CD4-positive, alpha-beta T cell (primary cell): ENCODE data around the gene CSF1. TPM values are rescaled to one million over a fixed set of nuclear protein-coding genes. Genes with fewer than 3 reads are reported as not detected.

Source experiments
- ATAC-seq: fragments of 200-7000 bp; cut with Tn5 transposase; one replicate; pipeline ENCODE4 v1.10.0; 2022; ENCODE audit warnings: mild to moderate bottlenecking; ENCODE audit not compliant: poor library complexity
- CTCF ChIA-PET: fragments of 350-600 bp; sonication (Branson Sonifier 250); formaldehyde crosslinking; loops from one replicate; lab custom pipeline; 2021; ENCODE audit warnings: antibody characterized with exemption, inconsistent platforms; lab: Charles Lee
- POLR2A ChIA-PET: fragments of 350-600 bp; sonication (Branson Sonifier 250); formaldehyde crosslinking; loops from one replicate; lab custom pipeline; 2021; ENCODE audit warnings: antibody characterized with exemption, inconsistent platforms; lab: Charles Lee
- DNase-seq, 14 experiments: peaks; one replicate each; pipeline ENCODE4 v3.0.0-alpha.2; 2013 to 2020; ENCODE audit warnings: mixed read lengths in 2 of 14
- H3K27ac ChIP-seq, 2 donors: one replicate each; pipeline versions ENCODE4 v1.5.1 to v1.7.0; 2013; ENCODE audit warnings: low read length in 2 of 2, low read depth in 1 of 2, mild to moderate bottlenecking in 1 of 2
- H3K27me3 ChIP-seq, 2 experiments: 1 replicate in 1 of 2; 2 replicates in 1 of 2; pipeline versions ENCODE4 v1.6.1 to v1.7.0; 2013; ENCODE audit warnings: low read length in 2 of 2, control low read depth in 1 of 2, mild to moderate bottlenecking in 1 of 2, moderate library complexity in 1 of 2; ENCODE audit not compliant: insufficient read depth in 2 of 2, control insufficient read depth in 1 of 2
- H3K36me3 ChIP-seq: one replicate; pipeline ENCODE4 v1.6.1; 2013; ENCODE audit warnings: low read length, control low read depth; ENCODE audit not compliant: insufficient read depth
- H3K4me1 ChIP-seq: one replicate; pipeline ENCODE4 v1.6.1; 2013; ENCODE audit warnings: low read length, control low read depth; ENCODE audit not compliant: insufficient read depth
- H3K4me3 ChIP-seq: one replicate; pipeline ENCODE4 v1.5.1; 2013; ENCODE audit warnings: mild to moderate bottlenecking, low read length, moderate library complexity
- H3K9me3 ChIP-seq, 2 experiments: 1 replicate in 1 of 2; 2 replicates in 1 of 2; pipeline versions ENCODE4 v1.6.1 to v1.7.0; 2013; ENCODE audit warnings: low read length in 2 of 2, mild to moderate bottlenecking in 2 of 2, control low read depth in 1 of 2, moderate library complexity in 1 of 2; ENCODE audit not compliant: control insufficient read depth in 1 of 2, insufficient read depth in 1 of 2
- H3K27ac Mint-ChIP-seq: one replicate; pipeline ENCODE4 v1.8.0; 2020; ENCODE audit warnings: mixed read lengths
- H3K27me3 Mint-ChIP-seq: one replicate; pipeline ENCODE4 v1.8.0; 2021; ENCODE audit warnings: mixed read lengths
- H3K36me3 Mint-ChIP-seq: one replicate; pipeline ENCODE4 v1.8.0; 2021; ENCODE audit warnings: low read depth, mixed read lengths
- H3K4me1 Mint-ChIP-seq: one replicate; pipeline ENCODE4 v1.8.0; 2021; ENCODE audit warnings: low read depth, mixed read lengths
- H3K4me3 Mint-ChIP-seq: one replicate; pipeline ENCODE4 v1.8.0; 2020; ENCODE audit warnings: mild to moderate bottlenecking, mixed read lengths
- H3K9me3 Mint-ChIP-seq: one replicate; pipeline ENCODE4 v1.8.0; 2020; ENCODE audit warnings: mixed read lengths
- CTCF ChIP-seq: fragments of 200-600 bp; IDR thresholded peaks from one replicate; pipeline ENCODE4 v1.8.0; 2022; ENCODE audit warnings: antibody characterized with exemption, mild to moderate bottlenecking
- intact Hi-C, 2 experiments: fragments of 100-400 bp; cut with DNase I in 1 of 2; cut with micrococcal nuclease in 1 of 2; formaldehyde crosslinking; loops; one replicate each; pipeline versions ENCODE4 v1.15.1 to v1.9.0; 2023 to 2025; cut with DNase I, micrococcal nuclease
- total RNA-seq, 174 experiments: library from RNA in 2 of 174; stranded (reverse) in 2 of 174; gene quantifications; one replicate each; pipeline ENCODE4 v1.2.3 and lab custom pipeline; 2021 to 2026

CSF1 gene
- total RNA-seq, 2 experiments from 2014 or later, result 6.5 to 6.7 TPM

- TF ChIP-seq CTCF, result no peak
- DNase-seq, result no peak
- H3K4me3 ChIP-seq, result peak overlapping the region; percentile 79
- POLR2A ChIA-PET, result no interaction called here
- intact Hi-C loops, result loop anchor here in 1 of 2 experiments (5.0 kb wide), 1 partner anchor 111 kb away; no protein-coding TSS in a partner anchor
- peaks cover 31% of the 10 kb centered on the region for H3K36me3 ChIP-seq
- peak overlapping the region in 1 of 2 donors; percentile 22 for H3K27ac ChIP-seq
- ATAC-seq, result no peak
- Mint-ChIP-seq H3K27me3 (peaks cover 10% of the 10 kb centered on the region), H3K4me1 (peaks cover 45% of the 10 kb centered on the region), H3K27ac (peak overlapping the region; percentile 52), H3K36me3 (peaks cover 11% of the 10 kb centered on the region), H3K4me3 (peak overlapping the region; percentile 84), H3K9me3 (no peaks in the 10 kb centered on the region)
- no peaks in the 10 kb centered on the region for H3K27me3 ChIP-seq
- H3K9me3 ChIP-seq, result no peaks in the 10 kb centered on the region
- H3K4me1 ChIP-seq, result peaks cover 60% of the 10 kb centered on the region
- CTCF ChIA-PET, result no interaction called here
These were observed 2.2 kb downstream of the CSF1 start for GRCh38 chr1:109912873-109913272.

- H3K36me3 ChIP-seq, result peaks cover 36% of the 10 kb centered on the region
- ChIA-PET CTCF (no interaction called here), POLR2A (no interaction called here)
- intact Hi-C loops, result loop anchor here in 1 of 2 experiments (5.0 kb wide), 1 partner anchor 111 kb away; no protein-coding TSS in a partner anchor
- H3K27ac ChIP-seq, result peak overlapping the region in 1 of 2 donors; percentile 22
- H3K4me1 ChIP-seq, result peaks cover 60% of the 10 kb centered on the region
- H3K4me3 ChIP-seq, result peak overlapping the region; percentile 79
- Mint-ChIP-seq H3K4me1 (peaks cover 43% of the 10 kb centered on the region), H3K9me3 (no peaks in the 10 kb centered on the region), H3K36me3 (peaks cover 16% of the 10 kb centered on the region), H3K4me3 (peak overlapping the region; percentile 84), H3K27me3 (peaks cover 10% of the 10 kb centered on the region), H3K27ac (peak overlapping the region; percentile 52)
- DNase-seq (no peak), ATAC-seq (no peak)
- TF ChIP-seq CTCF, result no peak
- no peaks in the 10 kb centered on the region for H3K9me3 ChIP-seq
- H3K27me3 ChIP-seq, result no peaks in the 10 kb centered on the region
These were observed 2.8 kb downstream of the CSF1 start for GRCh38 chr1:109913360-109913879.

- Histone ChIP-seq H3K4me1 (peaks cover 52% of the 10 kb centered on the region), H3K36me3 (peaks cover 46% of the 10 kb centered on the region), H3K4me3 (no peak overlapping the region), H3K9me3 (no peaks in the 10 kb centered on the region), H3K27me3 (no peaks in the 10 kb centered on the region), H3K27ac (no peak overlapping the region)
- no peak for TF ChIP-seq CTCF
- DNase-seq (no peak), ATAC-seq (no peak)
- intact Hi-C loops, result loop anchor here in 1 of 2 experiments (5.0 kb wide), 1 partner anchor 112 kb away; no protein-coding TSS in a partner anchor
- Mint-ChIP-seq H3K4me3 (no peak overlapping the region), H3K4me1 (peaks cover 30% of the 10 kb centered on the region), H3K27me3 (peaks cover 6% of the 10 kb centered on the region), H3K9me3 (no peaks in the 10 kb centered on the region), H3K27ac (no peak overlapping the region), H3K36me3 (peaks cover 18% of the 10 kb centered on the region)
- POLR2A ChIA-PET, result no interaction called here
- CTCF ChIA-PET, result interaction anchor here (1.4 kb wide), 1 partner anchor 69 kb away, joined by 4 read pairs; no protein-coding TSS in a partner anchor
These were observed 4.1 kb downstream of the CSF1 start for GRCh38 chr1:109914587-109915240.
